ENCODE data around the gene SAFB. TPM values are rescaled to one million over a fixed set of nuclear protein-coding genes. Genes with fewer than 3 reads are reported as not detected.

The SAFB gene
- polyA plus RNA-seq, 1 donor from 2014 or later = 89.8 TPM

- H3K36me3 ChIP-seq (ENCODE audit: insufficient read depth, low read length) = no peaks in the 10 kb centered on the region
- H3K27me3 ChIP-seq (ENCODE audit: insufficient read depth, low read depth, low read length) = no peaks in the 10 kb centered on the region
- no peak overlapping the region for H3K9ac ChIP-seq (ENCODE audit: low read length)
- H3K4me2 ChIP-seq (ENCODE audit: low read length) = no peak overlapping the region
- H4K20me1 ChIP-seq (ENCODE audit: insufficient read depth) = peaks cover 17% of the 10 kb centered on the region
- H3K4me3 ChIP-seq (ENCODE audit: low read length) = no peak overlapping the region
- no peak overlapping the region for H3K27ac ChIP-seq (ENCODE audit: low read length)
- no peaks in the 10 kb centered on the region for H3K9me2 ChIP-seq (ENCODE audit: insufficient read depth, low read length)
- no peaks in the 10 kb centered on the region for H3F3A ChIP-seq (ENCODE audit: insufficient read depth, low read length, poor library complexity, severe bottlenecking)
- H2AFZ ChIP-seq (ENCODE audit: low read depth, low read length) = no peak overlapping the region
- no peaks in the 10 kb centered on the region for H3K9me3 ChIP-seq (ENCODE audit: low read length)
- TF ChIP-seq REST (IDR thresholded peaks at IDR 0.05; ENCODE audit: borderline replicate concordance) = no peak
- TF ChIP-seq RAD21 (conservative IDR thresholded peaks at IDR 0.05) = no peak
- no peak for TF ChIP-seq POLR2AphosphoS5 (IDR thresholded peaks at IDR 0.05)
- TF ChIP-seq SMC3 (conservative IDR thresholded peaks at IDR 0.05; ENCODE audit: poor library complexity) = no peak
- no peak for TF ChIP-seq CTCF (IDR thresholded peaks at IDR 0.05; ENCODE audit: poor library complexity, severe bottlenecking)
- no peak for TF ChIP-seq EP300 (conservative IDR thresholded peaks at IDR 0.05; ENCODE audit: poor library complexity, severe bottlenecking)
- no peak for TF ChIP-seq EZH2 (IDR thresholded peaks at IDR 0.05; ENCODE audit: borderline replicate concordance, insufficient read depth, low read length, poor library complexity, severe bottlenecking)
- no peak for TF ChIP-seq TAF1 (IDR thresholded peaks at IDR 0.05; ENCODE audit: low read depth)
- TF ChIP-seq MXI1 (conservative IDR thresholded peaks at IDR 0.05; ENCODE audit: poor library complexity, severe bottlenecking) = no peak
- H3K79me2 ChIP-seq (replicated peaks; ENCODE audit: insufficient read depth, low read length) = peaks cover 92% of the 10 kb centered on the region
Measured at GRCh38 chr19:5628919-5629481, 6.1 kb downstream of the SAFB start.

GRCh38 chr19:5631567-5632240, 8.8 kb downstream of the SAFB start:
- H3K9ac ChIP-seq (ENCODE audit: low read length) = no peak overlapping the region
- no peak overlapping the region for H3K4me2 ChIP-seq (ENCODE audit: low read length)
- H3K9me2 ChIP-seq (ENCODE audit: insufficient read depth, low read length) = no peaks in the 10 kb centered on the region
- H3K36me3 ChIP-seq (ENCODE audit: insufficient read depth, low read length) = no peaks in the 10 kb centered on the region
- no peaks in the 10 kb centered on the region for H3K9me3 ChIP-seq (ENCODE audit: low read length)
- H2AFZ ChIP-seq (ENCODE audit: low read depth, low read length) = no peak overlapping the region
- H3K4me3 ChIP-seq (ENCODE audit: low read length) = no peak overlapping the region
- no peaks in the 10 kb centered on the region for H3F3A ChIP-seq (ENCODE audit: insufficient read depth, low read length, poor library complexity, severe bottlenecking)
- H3K27me3 ChIP-seq (ENCODE audit: insufficient read depth, low read depth, low read length) = no peaks in the 10 kb centered on the region
- no peak for TF ChIP-seq SMC3 (conservative IDR thresholded peaks at IDR 0.05; ENCODE audit: poor library complexity)
- TF ChIP-seq RAD21 (conservative IDR thresholded peaks at IDR 0.05) = no peak
- peaks cover 92% of the 10 kb centered on the region for H3K79me2 ChIP-seq (replicated peaks; ENCODE audit: insufficient read depth, low read length)
- peaks cover 12% of the 10 kb centered on the region for H4K20me1 ChIP-seq (ENCODE audit: insufficient read depth)
- no peak overlapping the region for H3K27ac ChIP-seq (ENCODE audit: low read length)
